ENCODE data around the gene PATJ. TPM values are rescaled to one million over a fixed set of nuclear protein-coding genes. Genes with fewer than 3 reads are reported as not detected.

The PATJ gene
- total RNA-seq, 6 experiments from 2014 or later: 19.0 to 49.0 (median 26.7) TPM

- DNase-seq (no peak), ATAC-seq (no peak)
- H3K27ac ChIP-seq: no peak overlapping the region
- H3K4me3 ChIP-seq: no peak overlapping the region
- TF ChIP-seq, protein P1, sequence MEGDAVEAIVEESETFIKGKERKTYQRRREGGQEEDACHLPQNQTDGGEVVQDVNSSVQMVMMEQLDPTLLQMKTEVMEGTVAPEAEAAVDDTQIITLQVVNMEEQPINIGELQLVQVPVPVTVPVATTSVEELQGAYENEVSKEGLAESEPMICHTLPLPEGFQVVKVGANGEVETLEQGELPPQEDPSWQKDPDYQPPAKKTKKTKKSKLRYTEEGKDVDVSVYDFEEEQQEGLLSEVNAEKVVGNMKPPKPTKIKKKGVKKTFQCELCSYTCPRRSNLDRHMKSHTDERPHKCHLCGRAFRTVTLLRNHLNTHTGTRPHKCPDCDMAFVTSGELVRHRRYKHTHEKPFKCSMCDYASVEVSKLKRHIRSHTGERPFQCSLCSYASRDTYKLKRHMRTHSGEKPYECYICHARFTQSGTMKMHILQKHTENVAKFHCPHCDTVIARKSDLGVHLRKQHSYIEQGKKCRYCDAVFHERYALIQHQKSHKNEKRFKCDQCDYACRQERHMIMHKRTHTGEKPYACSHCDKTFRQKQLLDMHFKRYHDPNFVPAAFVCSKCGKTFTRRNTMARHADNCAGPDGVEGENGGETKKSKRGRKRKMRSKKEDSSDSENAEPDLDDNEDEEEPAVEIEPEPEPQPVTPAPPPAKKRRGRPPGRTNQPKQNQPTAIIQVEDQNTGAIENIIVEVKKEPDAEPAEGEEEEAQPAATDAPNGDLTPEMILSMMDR (IDR thresholded peaks at IDR 0.05): no peak
- no peak for TF ChIP-seq POLR2A (IDR thresholded peaks at IDR 0.05)
- no peaks in the 10 kb centered on the region for H3K4me1 ChIP-seq
- H3K9me3 ChIP-seq: no peaks in the 10 kb centered on the region
- no peaks in the 10 kb centered on the region for H3K36me3 ChIP-seq
- 45% methylated on average over 3 of the region's 4 CpGs for WGBS (ENCODE audit: insufficient coverage, low coverage, low lambda C conversion rate, missing lambda C conversion rate)
- intact Hi-C loops (cut with DNase I): no loop called here
- H3K27me3 ChIP-seq: no peaks in the 10 kb centered on the region
Measured at GRCh38 chr1:62025154-62025553, 282.9 kb downstream of the PATJ start.

- H3K9me3 ChIP-seq: no peaks in the 10 kb centered on the region
- no peaks in the 10 kb centered on the region for H3K4me1 ChIP-seq
- TF ChIP-seq, protein P1 (IDR thresholded peaks at IDR 0.05): no peak
- no peak for TF ChIP-seq POLR2A (IDR thresholded peaks at IDR 0.05)
- intact Hi-C loops (cut with DNase I): no loop called here
- H3K36me3 ChIP-seq: no peaks in the 10 kb centered on the region
- no peak overlapping the region for H3K4me3 ChIP-seq
- H3K27ac ChIP-seq: no peak overlapping the region
- no peaks in the 10 kb centered on the region for H3K27me3 ChIP-seq
- 91% methylated on average over 2 of the region's 2 CpGs for WGBS (ENCODE audit: insufficient coverage, low coverage, low lambda C conversion rate, missing lambda C conversion rate)
- ATAC-seq (no peak), DNase-seq (no peak)
Measured at GRCh38 chr1:62025892-62026291, 283.6 kb downstream of the PATJ start.

GRCh38 chr1:62029704-62030103 is 287.4 kb downstream of the PATJ start:
- Histone ChIP-seq H3K36me3 (peaks cover 0 to 3% (median 0%) of the 10 kb centered on the region in 4 donors), H3K27ac (no peak overlapping the region), H3K27me3 (no peaks in the 10 kb centered on the region), H3K4me1 (no peaks in the 10 kb centered on the region), H3K9me3 (no peaks in the 10 kb centered on the region), H3K4me3 (no peak overlapping the region)
- intact Hi-C loops (cut with DNase I): no loop called here
- ATAC-seq (no peak), DNase-seq (no peak)
- WGBS (ENCODE audit: insufficient coverage, low coverage, low lambda C conversion rate, missing lambda C conversion rate): 88% methylated on average over 2 of the region's 2 CpGs
- TF ChIP-seq, protein P1 (IDR thresholded peaks at IDR 0.05): no peak
- no peak for TF ChIP-seq POLR2A (IDR thresholded peaks at IDR 0.05)

- no peaks in the 10 kb centered on the region for H3K27me3 ChIP-seq
- no peaks in the 10 kb centered on the region for H3K9me3 ChIP-seq
- 73% methylated on average over 4 of the region's 4 CpGs for WGBS (ENCODE audit: insufficient coverage, low coverage, low lambda C conversion rate, missing lambda C conversion rate)
- no peak overlapping the region for H3K27ac ChIP-seq
- intact Hi-C loops (cut with DNase I): no loop called here
- DNase-seq (no peak), ATAC-seq (no peak)
- no peak overlapping the region for H3K4me3 ChIP-seq
- TF ChIP-seq, protein P1 (IDR thresholded peaks at IDR 0.05): no peak
- no peak for TF ChIP-seq POLR2A (IDR thresholded peaks at IDR 0.05)
- H3K4me1 ChIP-seq: no peaks in the 10 kb centered on the region
- H3K36me3 ChIP-seq: peaks cover 0 to 8% (median 0%) of the 10 kb centered on the region in 4 donors
Measured at GRCh38 chr1:62034790-62035189, 292.5 kb downstream of the PATJ start.

- no peak overlapping the region for H3K27ac ChIP-seq
- H3K27me3 ChIP-seq: no peaks in the 10 kb centered on the region
- TF ChIP-seq, protein P1 (IDR thresholded peaks at IDR 0.05): no peak
- TF ChIP-seq POLR2A (IDR thresholded peaks at IDR 0.05): no peak
- H3K36me3 ChIP-seq: peaks cover 0 to 8% (median 0%) of the 10 kb centered on the region in 4 donors
- intact Hi-C loops (cut with DNase I): no loop called here
- H3K4me1 ChIP-seq: no peaks in the 10 kb centered on the region
- no peak overlapping the region for H3K4me3 ChIP-seq
- 40% methylated on average over 1 of the region's 1 CpG for WGBS (ENCODE audit: insufficient coverage, low coverage, low lambda C conversion rate, missing lambda C conversion rate)
- ATAC-seq (no peak), DNase-seq (no peak)
- H3K9me3 ChIP-seq: no peaks in the 10 kb centered on the region
Measured at GRCh38 chr1:62037274-62037673, 295.0 kb downstream of the PATJ start.
